ENCODE measurements around the gene TRAPPC6A. TPM values are rescaled to one million over a fixed set of nuclear protein-coding genes. Genes with fewer than 3 reads are reported as not detected.

The TRAPPC6A gene
- total RNA-seq, 1 experiment from 2014 or later, result 59.9 TPM

DNA sequence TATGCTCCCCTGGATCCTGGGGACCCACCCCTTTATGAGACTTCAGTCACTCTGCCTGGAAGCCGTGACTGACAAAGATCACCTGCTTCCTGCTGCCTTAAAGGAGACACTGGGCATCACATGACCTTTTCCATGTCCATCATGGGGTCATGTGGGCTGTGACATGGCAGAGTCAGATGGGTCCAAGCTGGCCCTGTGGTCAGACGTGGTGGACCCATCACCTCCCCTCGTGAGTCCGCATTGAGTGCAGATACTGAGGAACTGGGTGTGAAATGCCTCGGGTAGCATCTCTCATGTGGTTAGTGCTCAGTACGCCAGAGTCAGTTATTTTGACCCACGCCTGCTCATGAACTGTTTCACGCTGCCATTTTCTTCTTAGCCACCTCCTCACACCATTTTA lies 44.4 kb downstream of the TRAPPC6A start:
- Histone ChIP-seq H3K4me1 (ENCODE audit: insufficient read depth, low read length) (no peaks in the 10 kb centered on the region; the same call in 1 of the 2 replicates), H3K79me2 (ENCODE audit: insufficient read depth, low read length) (no peaks in the 10 kb centered on the region; the same call in 1 of the 2 replicates), H3K79me1 (ENCODE audit: insufficient read depth, low read depth, low read length, poor library complexity, severe bottlenecking) (no peaks in the 10 kb centered on the region), H3K23ac (ENCODE audit: insufficient read length, low read depth, low read length) (no peak overlapping the region), H3K14ac (ENCODE audit: insufficient read depth, low read length) (no peak overlapping the region), H2BK20ac (ENCODE audit: low read depth, low read length, poor library complexity, severe bottlenecking) (no peak overlapping the region), H2AK5ac (ENCODE audit: insufficient read length, low read length) (no peak overlapping the region), H3K9ac (ENCODE audit: extremely low read depth, insufficient read length, low read length) (no peak overlapping the region), H3K56ac (ENCODE audit: insufficient read length, low read depth, low read length) (no peak overlapping the region), H4K8ac (replicated peaks; ENCODE audit: insufficient read length, low read depth, low read length) (no peak overlapping the region), H3T11ph (ENCODE audit: low read length) (no peak overlapping the region), H3K9me3 (ENCODE audit: control insufficient read depth, low read depth, low read length) (no peaks in the 10 kb centered on the region), H3K4me2 (ENCODE audit: insufficient read depth, insufficient read length, low read length) (no peak overlapping the region), H3K23me2 (ENCODE audit: insufficient read length, low read depth, low read length, poor library complexity, severe bottlenecking) (peaks cover 4% of the 10 kb centered on the region), H3K27ac (ENCODE audit: insufficient read length, low read depth, low read length) (no peak overlapping the region), H3K18ac (ENCODE audit: insufficient read length, low read depth, low read length) (no peak overlapping the region), H4K91ac (ENCODE audit: insufficient read length, low read depth, low read length) (no peak overlapping the region), H2BK5ac (ENCODE audit: insufficient read length, low read length) (no peak overlapping the region), H3K27me3 (ENCODE audit: insufficient read depth, low read length) (no peaks in the 10 kb centered on the region), H2AFZ (ENCODE audit: low read length) (no peak overlapping the region), H3K4ac (ENCODE audit: low read depth, low read length) (no peak overlapping the region), H2BK15ac (ENCODE audit: low read depth, low read length) (no peak overlapping the region), H4K20me1 (ENCODE audit: control insufficient read depth, insufficient read depth, insufficient read length) (no peaks in the 10 kb centered on the region), H4K5ac (ENCODE audit: insufficient read length, low read depth, low read length) (no peak overlapping the region), H2BK12ac (ENCODE audit: insufficient read length, low read depth, low read length) (no peak overlapping the region), H2BK120ac (ENCODE audit: low read depth, low read length, poor library complexity, severe bottlenecking) (no peak overlapping the region)
- WGBS (ENCODE audit: extremely low coverage, insufficient read length, low lambda C conversion rate), result no CpG with 5 or more reads among the region's 8 CpGs
- peaks cover 43 to 46% of the 10 kb centered on the region in 2 experiments for H3K4me1 Mint-ChIP-seq
- no peak for DNase-seq
- H3K27me3 Mint-ChIP-seq (ENCODE audit: low read depth), result no peaks in the 10 kb centered on the region
- H3K4me3 Mint-ChIP-seq, result no peak overlapping the region
- no peaks in the 10 kb centered on the region; a peak in 2 of 7 replicates for H3K36me3 Mint-ChIP-seq (ENCODE audit: insufficient read depth in 1 of 3, low read depth in 3 of 3)
- H3K27ac Mint-ChIP-seq, result peak overlapping the region in 1 of 3 experiments; percentile 91; a peak in 2 of 7 replicates
- no peaks in the 10 kb centered on the region for H3K9me3 Mint-ChIP-seq
- TF ChIP-seq, protein P1, sequence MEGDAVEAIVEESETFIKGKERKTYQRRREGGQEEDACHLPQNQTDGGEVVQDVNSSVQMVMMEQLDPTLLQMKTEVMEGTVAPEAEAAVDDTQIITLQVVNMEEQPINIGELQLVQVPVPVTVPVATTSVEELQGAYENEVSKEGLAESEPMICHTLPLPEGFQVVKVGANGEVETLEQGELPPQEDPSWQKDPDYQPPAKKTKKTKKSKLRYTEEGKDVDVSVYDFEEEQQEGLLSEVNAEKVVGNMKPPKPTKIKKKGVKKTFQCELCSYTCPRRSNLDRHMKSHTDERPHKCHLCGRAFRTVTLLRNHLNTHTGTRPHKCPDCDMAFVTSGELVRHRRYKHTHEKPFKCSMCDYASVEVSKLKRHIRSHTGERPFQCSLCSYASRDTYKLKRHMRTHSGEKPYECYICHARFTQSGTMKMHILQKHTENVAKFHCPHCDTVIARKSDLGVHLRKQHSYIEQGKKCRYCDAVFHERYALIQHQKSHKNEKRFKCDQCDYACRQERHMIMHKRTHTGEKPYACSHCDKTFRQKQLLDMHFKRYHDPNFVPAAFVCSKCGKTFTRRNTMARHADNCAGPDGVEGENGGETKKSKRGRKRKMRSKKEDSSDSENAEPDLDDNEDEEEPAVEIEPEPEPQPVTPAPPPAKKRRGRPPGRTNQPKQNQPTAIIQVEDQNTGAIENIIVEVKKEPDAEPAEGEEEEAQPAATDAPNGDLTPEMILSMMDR (conservative IDR thresholded peaks at IDR 0.05), result no peak

All from H9 (cell line).